ENCODE measurements around the gene KLHL26.

DNA sequence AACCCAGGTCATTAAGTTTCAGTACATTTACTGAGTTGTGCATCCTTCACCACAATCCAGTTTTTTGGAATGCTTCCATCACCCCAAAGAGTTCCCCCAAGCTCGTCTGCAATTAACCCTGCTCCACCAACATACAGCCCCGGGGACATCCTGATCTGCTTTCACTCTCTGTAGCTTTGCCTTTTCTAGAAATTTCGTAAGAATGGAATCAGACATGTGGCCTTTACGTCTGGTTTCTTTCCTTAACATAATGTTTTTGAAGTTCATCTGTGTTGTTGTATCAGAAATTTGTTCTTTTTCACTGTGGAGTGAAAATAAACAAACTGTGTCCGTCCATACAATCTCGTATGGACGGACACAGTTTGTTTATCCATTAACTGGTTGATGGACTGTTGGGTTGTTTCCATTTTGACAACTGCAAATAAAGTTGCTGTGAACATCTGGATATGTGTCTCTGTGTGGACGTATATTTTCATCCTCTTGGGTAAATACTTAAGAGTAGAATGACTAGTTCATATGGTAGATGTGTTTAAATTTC, 2.9 kb downstream of the KLHL26 start:
- TF ChIP-seq CTCF (IDR thresholded peaks at IDR 0.05), result no peak
- TF ChIP-seq POLR2A (IDR thresholded peaks at IDR 0.05), result no peak
